H9 (cell line): Measurements from ENCODE around the gene ISY1. TPM values are rescaled to one million over a fixed set of nuclear protein-coding genes. Genes with fewer than 3 reads are reported as not detected.
A peak's percentile ranks its signal among the peaks of the same experiment; 100 is the strongest.

Source experiments
- DNase-seq: peaks from one replicate; pipeline ENCODE4 v3.0.0-alpha.2; 2017
- H2AFZ ChIP-seq: one replicate; pipeline ENCODE4 v1.6.1; 2013; ENCODE audit warnings: mild to moderate bottlenecking, low read length, control low read depth, moderate library complexity
- H2AK5ac ChIP-seq: 2 replicates; pipeline ENCODE4 v1.6.1; 2013; ENCODE audit warnings: low read length, control low read depth, mixed read lengths; ENCODE audit not compliant: insufficient read length
- H2BK120ac ChIP-seq: one replicate; pipeline ENCODE4 v1.6.1; 2013; ENCODE audit warnings: low read depth, mild to moderate bottlenecking, low read length, control low read depth, inconsistent platforms; ENCODE audit not compliant: poor library complexity, severe bottlenecking
- H2BK12ac ChIP-seq: 2 replicates; pipeline ENCODE4 v1.6.1; 2013; ENCODE audit warnings: low read length, control low read depth, mixed read lengths, low read depth; ENCODE audit not compliant: insufficient read length
- H2BK15ac ChIP-seq: 2 replicates; pipeline ENCODE4 v1.6.1; 2013; ENCODE audit warnings: low read depth, low read length, control low read depth
- H2BK20ac ChIP-seq: one replicate; pipeline ENCODE4 v1.6.1; 2013; ENCODE audit warnings: low read depth, mild to moderate bottlenecking, low read length, control low read depth, inconsistent platforms; ENCODE audit not compliant: poor library complexity, severe bottlenecking
- H2BK5ac ChIP-seq: 2 replicates; pipeline ENCODE4 v1.6.1; 2013; ENCODE audit warnings: low read length, control low read depth, mixed read lengths; ENCODE audit not compliant: insufficient read length
- H3K14ac ChIP-seq: 2 replicates; pipeline ENCODE4 v1.6.1; 2013; ENCODE audit warnings: low read length, control low read depth; ENCODE audit not compliant: insufficient read depth
- H3K18ac ChIP-seq: 2 replicates; pipeline ENCODE4 v1.6.1; 2013; ENCODE audit warnings: low read depth, mild to moderate bottlenecking, mixed read lengths, low read length, control low read depth; ENCODE audit not compliant: insufficient read length
- H3K23ac ChIP-seq: 2 replicates; pipeline ENCODE4 v1.6.1; 2013; ENCODE audit warnings: low read length, control low read depth, mixed read lengths, low read depth; ENCODE audit not compliant: insufficient read length
- H3K23me2 ChIP-seq: 2 replicates; pipeline ENCODE4 v1.6.1; 2013; ENCODE audit warnings: low read depth, mild to moderate bottlenecking, mixed read lengths, low read length, control low read depth; ENCODE audit not compliant: insufficient read length, poor library complexity, severe bottlenecking
- H3K27ac ChIP-seq: 2 replicates; pipeline ENCODE4 v1.5.1; 2013; ENCODE audit warnings: low read length, control low read depth, mixed read lengths, low read depth; ENCODE audit not compliant: insufficient read length
- H3K27me3 ChIP-seq: 2 replicates; pipeline ENCODE4 v1.6.1; 2013; ENCODE audit warnings: low read length, control low read depth, inconsistent platforms; ENCODE audit not compliant: insufficient read depth
- H3K4ac ChIP-seq: 2 replicates; pipeline ENCODE4 v1.6.1; 2013; ENCODE audit warnings: low read depth, mild to moderate bottlenecking, control low read depth, inconsistent platforms, low read length, moderate library complexity
- H3K4me1 ChIP-seq: 2 replicates; pipeline ENCODE4 v1.6.1; 2013; ENCODE audit warnings: low read length, control low read depth, inconsistent platforms; ENCODE audit not compliant: insufficient read depth
- H3K4me2 ChIP-seq: 2 replicates; pipeline ENCODE4 v1.6.1; 2013; ENCODE audit warnings: low read length, control low read depth, mixed read lengths; ENCODE audit not compliant: insufficient read length, insufficient read depth
- H3K56ac ChIP-seq: 2 replicates; pipeline ENCODE4 v1.6.1; 2013; ENCODE audit warnings: low read depth, mild to moderate bottlenecking, mixed read lengths, low read length, control low read depth; ENCODE audit not compliant: insufficient read length
- H3K79me1 ChIP-seq: 2 replicates; pipeline ENCODE4 v1.6.1; 2013; ENCODE audit warnings: low read depth, mild to moderate bottlenecking, moderate library complexity, low read length, control low read depth, inconsistent platforms; ENCODE audit not compliant: insufficient read depth, poor library complexity, severe bottlenecking
- H3K79me2 ChIP-seq: 2 replicates; pipeline ENCODE4 v1.6.1; 2013; ENCODE audit warnings: low read length, control low read depth, inconsistent platforms; ENCODE audit not compliant: insufficient read depth
- H3K9ac ChIP-seq: 2 replicates; pipeline ENCODE4 v1.6.1; 2013; ENCODE audit warnings: low read length, control low read depth, mixed read lengths; ENCODE audit not compliant: insufficient read length; ENCODE audit errors: extremely low read depth
- H3K9me3 ChIP-seq: one replicate; pipeline ENCODE4 v1.6.1; 2013; ENCODE audit warnings: low read depth, low read length, inconsistent platforms; ENCODE audit not compliant: control insufficient read depth
- H3T11ph ChIP-seq: one replicate; pipeline ENCODE4 v1.6.1; 2013; ENCODE audit warnings: mild to moderate bottlenecking, low read length, control low read depth, inconsistent platforms
- H4K20me1 ChIP-seq: one replicate; pipeline ENCODE4 v1.6.1; 2013; ENCODE audit not compliant: control insufficient read depth, insufficient read length, insufficient read depth
- H4K5ac ChIP-seq: 2 replicates; pipeline ENCODE4 v1.6.1; 2013; ENCODE audit warnings: low read depth, mild to moderate bottlenecking, mixed read lengths, low read length, control low read depth; ENCODE audit not compliant: insufficient read length
- H4K8ac ChIP-seq: replicated peaks from 2 replicates; pipeline ENCODE4 v1.6.1; 2013; ENCODE audit warnings: low read length, control low read depth, mixed read lengths, low read depth; ENCODE audit not compliant: insufficient read length
- H4K91ac ChIP-seq: 2 replicates; pipeline ENCODE4 v1.6.1; 2013; ENCODE audit warnings: low read depth, mild to moderate bottlenecking, moderate library complexity, mixed read lengths, low read length, control low read depth; ENCODE audit not compliant: insufficient read length
- H3K27ac Mint-ChIP-seq, 3 experiments: 2 replicates in 2 of 3; 3 replicates in 1 of 3; pipeline ENCODE4 v1.8.0; 2020 to 2021; ENCODE audit warnings: mixed read lengths in 3 of 3, mild to moderate bottlenecking in 1 of 3, moderate library complexity in 1 of 3
- H3K27me3 Mint-ChIP-seq: 2 replicates; pipeline ENCODE4 v1.8.0; 2021; ENCODE audit warnings: low read depth, mild to moderate bottlenecking, moderate library complexity, mixed read lengths
- H3K36me3 Mint-ChIP-seq, 3 experiments: 2 replicates in 2 of 3; 3 replicates in 1 of 3; pipeline ENCODE4 v1.8.0; 2020 to 2021; ENCODE audit warnings: low read depth in 3 of 3, mixed read lengths in 3 of 3; ENCODE audit not compliant: insufficient read depth in 1 of 3
- H3K4me1 Mint-ChIP-seq, 2 experiments: 2 replicates each; pipeline ENCODE4 v1.8.0; 2020; ENCODE audit warnings: mixed read lengths in 2 of 2
- H3K4me3 Mint-ChIP-seq, 2 experiments: 2 replicates in 1 of 2; 3 replicates in 1 of 2; pipeline ENCODE4 v1.8.0; 2020 to 2021; ENCODE audit warnings: mild to moderate bottlenecking in 2 of 2, mixed read lengths in 2 of 2, moderate library complexity in 1 of 2
- H3K9me3 Mint-ChIP-seq, 2 experiments: 2 replicates in 1 of 2; 3 replicates in 1 of 2; pipeline ENCODE4 v1.8.0; 2020; ENCODE audit warnings: mild to moderate bottlenecking in 2 of 2, mixed read lengths in 2 of 2, moderate library complexity in 1 of 2
- WGBS: extraction: QIAGEN DNeasy Blood & Tissue Kit; methylation state at CpG from one replicate; pipeline ENCODE4 v1.1.7; 2013; ENCODE audit warnings: missing lambda C conversion rate, low lambda C conversion rate, mixed read lengths; ENCODE audit not compliant: insufficient read length; ENCODE audit errors: extremely low coverage; 5-methylcytosine and 5-hydroxymethylcytosine counted together
- total RNA-seq: library from RNA; stranded (reverse); gene quantifications from 2 replicates; pipeline ENCODE4 v1.2.1, GENCODE V29; 2021
- TF ChIP-seq, protein P1 (sequence below): fragments of 200-600 bp; sonication (generic); conservative IDR thresholded peaks from 3 replicates; pipeline ENCODE4 v1.8.0; 2021; ENCODE audit warnings: antibody characterized with exemption, mild to moderate bottlenecking

Gene ISY1
- total RNA-seq, 1 experiment from 2014 or later, result 28.1 TPM

DNA sequence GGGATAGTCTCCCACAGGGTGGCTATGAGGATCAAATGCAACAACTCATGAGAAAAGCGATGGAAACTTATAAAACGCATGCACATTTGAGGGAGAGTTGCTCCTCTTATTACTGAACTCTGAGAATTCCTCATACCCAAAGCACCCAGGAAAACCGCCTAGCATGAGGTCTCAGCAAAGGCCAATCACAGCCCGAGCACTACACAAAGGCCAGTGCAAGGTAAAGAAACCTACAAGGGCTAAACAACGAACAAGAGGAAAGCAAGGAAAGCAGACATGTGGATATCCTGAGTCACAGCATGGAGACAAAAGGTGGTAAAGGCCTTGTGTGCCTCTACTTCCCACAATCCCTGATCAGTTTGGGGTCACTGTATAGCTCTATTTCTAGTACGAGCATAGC lies 46.4 kb downstream of the ISY1 start:
- H4K5ac ChIP-seq, result no peak overlapping the region
- H3K4ac ChIP-seq, result no peak overlapping the region
- H3K4me2 ChIP-seq, result no peak overlapping the region
- no peak overlapping the region for H3K23ac ChIP-seq
- H3K23me2 ChIP-seq, result no peaks in the 10 kb centered on the region
- H3K79me2 ChIP-seq, result peaks cover 12% of the 10 kb centered on the region; the same call in 1 of the 2 replicates
- no peak overlapping the region for H2AK5ac ChIP-seq
- H3K27me3 ChIP-seq, result no peaks in the 10 kb centered on the region
- peak overlapping the region; percentile 48 for H3K27ac ChIP-seq
- no peak overlapping the region for H2BK12ac ChIP-seq
- no peak overlapping the region for H4K8ac ChIP-seq
- no peak overlapping the region for H2AFZ ChIP-seq
- whole genome bisulfite sequencing, result no CpG with 5 or more reads among the region's 6 CpGs
- H3K56ac ChIP-seq, result no peak overlapping the region
- no peak overlapping the region for H2BK15ac ChIP-seq
- H3K27me3 Mint-ChIP-seq, result no peaks in the 10 kb centered on the region; the same call in 1 of the 2 replicates
- H3K14ac ChIP-seq, result peak overlapping the region; percentile 27; the same call in 1 of the 2 replicates
- H3K36me3 Mint-ChIP-seq, result peaks cover 0 to 13% (median 4%) of the 10 kb centered on the region in 3 experiments; a peak in 4 of 7 replicates
- H3K27ac Mint-ChIP-seq, result peak overlapping the region; percentile 90 to 94 (median 93); a peak in 6 of 7 replicates
- peaks cover 32 to 39% of the 10 kb centered on the region in 2 experiments for H3K4me1 Mint-ChIP-seq
- H3K4me1 ChIP-seq, result peaks cover 12% of the 10 kb centered on the region; the same call in 1 of the 2 replicates
- TF ChIP-seq, protein P1, sequence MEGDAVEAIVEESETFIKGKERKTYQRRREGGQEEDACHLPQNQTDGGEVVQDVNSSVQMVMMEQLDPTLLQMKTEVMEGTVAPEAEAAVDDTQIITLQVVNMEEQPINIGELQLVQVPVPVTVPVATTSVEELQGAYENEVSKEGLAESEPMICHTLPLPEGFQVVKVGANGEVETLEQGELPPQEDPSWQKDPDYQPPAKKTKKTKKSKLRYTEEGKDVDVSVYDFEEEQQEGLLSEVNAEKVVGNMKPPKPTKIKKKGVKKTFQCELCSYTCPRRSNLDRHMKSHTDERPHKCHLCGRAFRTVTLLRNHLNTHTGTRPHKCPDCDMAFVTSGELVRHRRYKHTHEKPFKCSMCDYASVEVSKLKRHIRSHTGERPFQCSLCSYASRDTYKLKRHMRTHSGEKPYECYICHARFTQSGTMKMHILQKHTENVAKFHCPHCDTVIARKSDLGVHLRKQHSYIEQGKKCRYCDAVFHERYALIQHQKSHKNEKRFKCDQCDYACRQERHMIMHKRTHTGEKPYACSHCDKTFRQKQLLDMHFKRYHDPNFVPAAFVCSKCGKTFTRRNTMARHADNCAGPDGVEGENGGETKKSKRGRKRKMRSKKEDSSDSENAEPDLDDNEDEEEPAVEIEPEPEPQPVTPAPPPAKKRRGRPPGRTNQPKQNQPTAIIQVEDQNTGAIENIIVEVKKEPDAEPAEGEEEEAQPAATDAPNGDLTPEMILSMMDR, result no peak
- peak overlapping the region; percentile 7 for H2BK5ac ChIP-seq
- no peaks in the 10 kb centered on the region for H3K9me3 Mint-ChIP-seq
- no peaks in the 10 kb centered on the region for H4K20me1 ChIP-seq
- peak overlapping the region; percentile 43 for H3K18ac ChIP-seq
- no peak overlapping the region for H3K4me3 Mint-ChIP-seq
- H2BK20ac ChIP-seq, result no peak overlapping the region
- no peak overlapping the region for H3T11ph ChIP-seq
- no peaks in the 10 kb centered on the region for H3K79me1 ChIP-seq
- H4K91ac ChIP-seq, result no peak overlapping the region
- DNase-seq, result no peak
- H3K9me3 ChIP-seq, result no peaks in the 10 kb centered on the region
- H3K9ac ChIP-seq, result no peak overlapping the region
- no peak overlapping the region for H2BK120ac ChIP-seq
